ENCODE data around the gene ZNF619. TPM values are rescaled to one million over a fixed set of nuclear protein-coding genes. Genes with fewer than 3 reads are reported as not detected.

ZNF619 gene
- total RNA-seq, 1 experiment from 2014 or later = 7.2 TPM

- no peak for TF ChIP-seq ZNF532 (CRISPR knock-in tag; IDR thresholded peaks at IDR 0.05; ENCODE audit: borderline replicate concordance)
- TF ChIP-seq CREM (CRISPR knock-in tag; IDR thresholded peaks at IDR 0.05) = peak; percentile 79
- TF ChIP-seq CDX4 (CRISPR knock-in tag; IDR thresholded peaks at IDR 0.05; ENCODE audit: borderline replicate concordance) = no peak
Measured at GRCh38 chr3:40505599-40506462, 28.9 kb downstream of the ZNF619 start, which contains the start of gene ZNF620 (continued).

GRCh38 chr3:40511031-40511718 is 34.3 kb downstream of the ZNF619 start:
- peaks cover 63% of the 10 kb centered on the region for H3K36me3 Mint-ChIP-seq
- ChIA-PET POLR2A (no interaction called here), CTCF (no interaction called here)
- H3K4me3 Mint-ChIP-seq = no peak overlapping the region
- TF ChIP-seq CREM (CRISPR knock-in tag; IDR thresholded peaks at IDR 0.05) = no peak
- TF ChIP-seq JUN (CRISPR knock-in tag; IDR thresholded peaks at IDR 0.05) = no peak
- TF ChIP-seq ZNF671 (CRISPR knock-in tag; IDR thresholded peaks at IDR 0.05) = no peak
- no peak for TF ChIP-seq CBFB (CRISPR knock-in tag; IDR thresholded peaks at IDR 0.05; ENCODE audit: low read depth)
- no peak for TF ChIP-seq ATF6 (CRISPR knock-in tag; IDR thresholded peaks at IDR 0.05)
- no peak for TF ChIP-seq ZNF317 (CRISPR knock-in tag; IDR thresholded peaks at IDR 0.05; ENCODE audit: borderline replicate concordance, low read depth)
- H3K9me3 Mint-ChIP-seq = no peaks in the 10 kb centered on the region
- no peak for ATAC-seq
- H3K4me1 Mint-ChIP-seq = peaks cover 8% of the 10 kb centered on the region
- H3K27me3 Mint-ChIP-seq (ENCODE audit: low read depth) = no peaks in the 10 kb centered on the region
- H3K27ac Mint-ChIP-seq = no peak overlapping the region
- no peak for DNase-seq (ENCODE audit: low spot score)

GRCh38 chr3:40516201-40516600 is 39.3 kb downstream of the ZNF619 start:
- Mint-ChIP-seq H3K36me3 (peaks cover 49% of the 10 kb centered on the region), H3K4me3 (no peak overlapping the region), H3K27ac (no peak overlapping the region), H3K9me3 (peaks cover 6% of the 10 kb centered on the region), H3K27me3 (ENCODE audit: low read depth) (no peaks in the 10 kb centered on the region), H3K4me1 (no peaks in the 10 kb centered on the region)
- TF ChIP-seq CREB1 (CRISPR knock-in tag; IDR thresholded peaks at IDR 0.05) (no peak), CBFB (CRISPR knock-in tag; IDR thresholded peaks at IDR 0.05; ENCODE audit: low read depth) (no peak), ZBTB43 (CRISPR knock-in tag; IDR thresholded peaks at IDR 0.05) (no peak)
- DNase-seq (ENCODE audit: low spot score) (no peak), ATAC-seq (no peak)
- ChIA-PET CTCF (no interaction called here), POLR2A (no interaction called here)

Measured in WTC11 (cell line).